K562 (cell line): ENCODE data around the gene GPALPP1. TPM values are rescaled to one million over a fixed set of nuclear protein-coding genes. Genes with fewer than 3 reads are reported as not detected.

Experiments
- BRCA1 ChIP-seq, 2 experiments: fragments of 450-650 bp in 1 of 2; sonication (generic) in 1 of 2; formaldehyde crosslinking in 1 of 2; IDR thresholded peaks; 2 replicates each; pipeline versions ENCODE4 v1.5.0 to v1.6.1; 2017 to 2020; ENCODE audit warnings: mild to moderate bottlenecking in 1 of 2, missing genetic modification reagents in 1 of 2
- EGR1 ChIP-seq: fragments of 450-650 bp; conservative IDR thresholded peaks from 2 replicates; pipeline ENCODE4 v1.6.1; 2017; ENCODE audit warnings: mild to moderate bottlenecking
- FOXK1 ChIP-seq: sonication (generic); formaldehyde crosslinking; IDR thresholded peaks from 2 replicates; pipeline ENCODE4 v1.8.0; 2022; ENCODE audit warnings: missing genetic modification reagents, mild to moderate bottlenecking, borderline replicate concordance
- FOXO4 ChIP-seq: fragments of 450-650 bp; formaldehyde crosslinking; IDR thresholded peaks from 2 replicates; pipeline ENCODE4 v1.4.0; 2020; ENCODE audit warnings: mild to moderate bottlenecking, moderate library complexity
- GMEB1 ChIP-seq: fragments of 250-450 bp; sonication (Bioruptor Pico); IDR thresholded peaks from 2 replicates; pipeline ENCODE4 v1.4.0; 2020; ENCODE audit warnings: mild to moderate bottlenecking
- HCFC1 ChIP-seq: IDR thresholded peaks from 2 replicates; pipeline ENCODE4 v1.6.1; 2012; ENCODE audit warnings: low read depth, low read length, improper control_type of control experiment
- HDGF ChIP-seq: fragments of 450-650 bp; IDR thresholded peaks from 2 replicates; pipeline ENCODE4 v1.6.1; 2016
- IFI16 ChIP-seq: fragments of 250-450 bp; sonication (Bioruptor Pico); IDR thresholded peaks from 2 replicates; pipeline ENCODE4 v2.1.2; 2022; ENCODE audit warnings: mild to moderate bottlenecking, inconsistent platforms
- MAFF ChIP-seq: IDR thresholded peaks from 2 replicates; pipeline ENCODE4 v1.6.1; 2012; ENCODE audit warnings: low read length, improper control_type of control experiment
- NCOA4 ChIP-seq: fragments of 450-650 bp; IDR thresholded peaks from 2 replicates; pipeline ENCODE4 v1.6.1; 2018; ENCODE audit warnings: mild to moderate bottlenecking; ENCODE audit not compliant: partially characterized antibody
- NFIC ChIP-seq: fragments of 450-650 bp; IDR thresholded peaks from 2 replicates; pipeline ENCODE4 v1.6.1; 2017; ENCODE audit warnings: mild to moderate bottlenecking, inconsistent platforms
- RBM39 ChIP-seq: fragments of 200-400 bp; formaldehyde crosslinking; optimal IDR thresholded peaks from 2 replicates; pipeline ENCODE3; 2018; ENCODE audit warnings: low read depth, low read length
- TSC22D4 ChIP-seq: fragments of 450-650 bp; IDR thresholded peaks from 2 replicates; pipeline ENCODE4 v1.6.1; 2016; ENCODE audit warnings: missing genetic modification characterization, missing biosample characterization, control low read depth
- ZNF239 ChIP-seq: fragments of 250-450 bp; sonication (Bioruptor Pico); IDR thresholded peaks from 2 replicates; pipeline ENCODE4 v1.4.0; 2020; ENCODE audit warnings: mild to moderate bottlenecking
- polyA plus RNA-seq, 8 experiments: library from polyadenylated mRNA; depleted of rRNA in 4 of 8; stranded (reverse) in 5 of 8; unstranded in 3 of 8; fragments of >200 nt; fragmentation: Nextera tagmentation in 2 of 8; fragmentation: Illumina TruSeq in 1 of 8; extraction: Ambion mirVana in 2 of 8; extraction: Trizol in 1 of 8; gene quantifications; 2 replicates each; pipeline versions ENCODE4 v1.2.1 to v1.2.3, GENCODE V29; 2011 to 2014; ENCODE audit warnings: inconsistent platforms in 1 of 8, missing spikeins in 1 of 8
- total RNA-seq, 7 experiments: library from RNA; depleted of rRNA in 6 of 7; stranded (reverse); fragments of >200 nt in 6 of 7; fragmentation: Illumina TruSeq in 2 of 7; extraction: Trizol in 2 of 7; gene quantifications; 2 replicates each; pipeline versions ENCODE4 v1.2.1 to v1.2.3, GENCODE V29; 2011 to 2021; ENCODE audit warnings: low replicate concordance in 1 of 7
- TF ChIP-seq, protein P1 (sequence below): fragments of 250-450 bp; sonication (Bioruptor Pico); IDR thresholded peaks from 2 replicates; pipeline ENCODE4 v1.4.0; 2020
- TF ChIP-seq, protein P2 (sequence below): sonication (generic); formaldehyde crosslinking; IDR thresholded peaks from 2 replicates; pipeline ENCODE4 v1.8.1; 2023; ENCODE audit warnings: mild to moderate bottlenecking, missing genetic modification reagents, moderate library complexity

GPALPP1 gene
- total and polyA plus RNA-seq, 9 of the 15 experiments (the other 6 are each of a cell fraction or from before 2014, with no cell fraction given): 8.1 to 22.3 (median 18.5) TPM

- TF ChIP-seq, protein P1, sequence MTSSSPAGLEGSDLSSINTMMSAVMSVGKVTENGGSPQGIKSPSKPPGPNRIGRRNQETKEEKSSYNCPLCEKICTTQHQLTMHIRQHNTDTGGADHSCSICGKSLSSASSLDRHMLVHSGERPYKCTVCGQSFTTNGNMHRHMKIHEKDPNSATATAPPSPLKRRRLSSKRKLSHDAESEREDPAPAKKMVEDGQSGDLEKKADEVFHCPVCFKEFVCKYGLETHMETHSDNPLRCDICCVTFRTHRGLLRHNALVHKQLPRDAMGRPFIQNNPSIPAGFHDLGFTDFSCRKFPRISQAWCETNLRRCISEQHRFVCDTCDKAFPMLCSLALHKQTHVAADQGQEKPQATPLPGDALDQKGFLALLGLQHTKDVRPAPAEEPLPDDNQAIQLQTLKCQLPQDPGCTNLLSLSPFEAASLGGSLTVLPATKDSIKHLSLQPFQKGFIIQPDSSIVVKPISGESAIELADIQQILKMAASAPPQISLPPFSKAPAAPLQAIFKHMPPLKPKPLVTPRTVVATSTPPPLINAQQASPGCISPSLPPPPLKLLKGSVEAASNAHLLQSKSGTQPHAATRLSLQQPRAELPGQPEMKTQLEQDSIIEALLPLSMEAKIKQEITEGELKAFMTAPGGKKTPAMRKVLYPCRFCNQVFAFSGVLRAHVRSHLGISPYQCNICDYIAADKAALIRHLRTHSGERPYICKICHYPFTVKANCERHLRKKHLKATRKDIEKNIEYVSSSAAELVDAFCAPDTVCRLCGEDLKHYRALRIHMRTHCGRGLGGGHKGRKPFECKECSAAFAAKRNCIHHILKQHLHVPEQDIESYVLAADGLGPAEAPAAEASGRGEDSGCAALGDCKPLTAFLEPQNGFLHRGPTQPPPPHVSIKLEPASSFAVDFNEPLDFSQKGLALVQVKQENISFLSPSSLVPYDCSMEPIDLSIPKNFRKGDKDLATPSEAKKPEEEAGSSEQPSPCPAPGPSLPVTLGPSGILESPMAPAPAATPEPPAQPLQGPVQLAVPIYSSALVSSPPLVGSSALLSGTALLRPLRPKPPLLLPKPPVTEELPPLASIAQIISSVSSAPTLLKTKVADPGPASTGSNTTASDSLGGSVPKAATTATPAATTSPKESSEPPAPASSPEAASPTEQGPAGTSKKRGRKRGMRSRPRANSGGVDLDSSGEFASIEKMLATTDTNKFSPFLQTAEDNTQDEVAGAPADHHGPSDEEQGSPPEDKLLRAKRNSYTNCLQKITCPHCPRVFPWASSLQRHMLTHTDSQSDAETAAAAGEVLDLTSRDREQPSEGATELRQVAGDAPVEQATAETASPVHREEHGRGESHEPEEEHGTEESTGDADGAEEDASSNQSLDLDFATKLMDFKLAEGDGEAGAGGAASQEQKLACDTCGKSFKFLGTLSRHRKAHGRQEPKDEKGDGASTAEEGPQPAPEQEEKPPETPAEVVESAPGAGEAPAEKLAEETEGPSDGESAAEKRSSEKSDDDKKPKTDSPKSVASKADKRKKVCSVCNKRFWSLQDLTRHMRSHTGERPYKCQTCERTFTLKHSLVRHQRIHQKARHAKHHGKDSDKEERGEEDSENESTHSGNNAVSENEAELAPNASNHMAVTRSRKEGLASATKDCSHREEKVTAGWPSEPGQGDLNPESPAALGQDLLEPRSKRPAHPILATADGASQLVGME: no peak
- TF ChIP-seq RBM39: no peak
- no peak for TF ChIP-seq IFI16 (CRISPR knock-in tag)
- TF ChIP-seq HCFC1: peak; percentile 78
- TF ChIP-seq EGR1: no peak
- no peak for TF ChIP-seq TSC22D4 (tag)
- no peak for TF ChIP-seq HDGF
- no peak for TF ChIP-seq FOXO4 (CRISPR knock-in tag)
- TF ChIP-seq MAFF: no peak
- TF ChIP-seq FOXK1 (CRISPR knock-in tag): 0 out of 2 replicates have a peak, but pooled peaks have one; percentile 27
- no peak for TF ChIP-seq GMEB1 (CRISPR knock-in tag)
- TF ChIP-seq NCOA4: no peak
- TF ChIP-seq NFIC: no peak
- no peak for TF ChIP-seq ZNF239 (CRISPR knock-in tag)
- TF ChIP-seq BRCA1 (IDR thresholded peaks at IDR 0.05): no peak
- no peak for TF ChIP-seq BRCA1 (CRISPR knock-in tag; IDR thresholded peaks at IDR 0.05)
- TF ChIP-seq, protein P2, sequence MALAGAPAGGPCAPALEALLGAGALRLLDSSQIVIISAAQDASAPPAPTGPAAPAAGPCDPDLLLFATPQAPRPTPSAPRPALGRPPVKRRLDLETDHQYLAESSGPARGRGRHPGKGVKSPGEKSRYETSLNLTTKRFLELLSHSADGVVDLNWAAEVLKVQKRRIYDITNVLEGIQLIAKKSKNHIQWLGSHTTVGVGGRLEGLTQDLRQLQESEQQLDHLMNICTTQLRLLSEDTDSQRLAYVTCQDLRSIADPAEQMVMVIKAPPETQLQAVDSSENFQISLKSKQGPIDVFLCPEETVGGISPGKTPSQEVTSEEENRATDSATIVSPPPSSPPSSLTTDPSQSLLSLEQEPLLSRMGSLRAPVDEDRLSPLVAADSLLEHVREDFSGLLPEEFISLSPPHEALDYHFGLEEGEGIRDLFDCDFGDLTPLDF (CRISPR knock-in tag): no peak
These were observed at the start of gene GPALPP1, which contains the start of gene NUFIP1 (continued) for GRCh38 chr13:44989071-44989889.
